IMR-90 (cell line): ENCODE data around the gene ARHGAP31. TPM values are rescaled to one million over a fixed set of nuclear protein-coding genes. Genes with fewer than 3 reads are reported as not detected.

Experiments used
- ATAC-seq: fragments of 200-7000 bp; cut with Tn5 transposase; 2 replicates; pipeline ENCODE4 v1.9.1; 2020; ENCODE audit warnings: low read depth, mild to moderate bottlenecking, moderate library complexity
- BruUV-seq: library from RNA; stranded (reverse); fragments of 400-500 nt; replicated peaks from 2 replicates; lab custom pipeline; 2021; lab: Mats Ljungman, UMichigan
- CTCF ChIA-PET: fragments of 300-600 bp; formaldehyde crosslinking; extraction: SDS; loops from one replicate; lab custom pipeline; 2021; ENCODE audit warnings: antibody characterized with exemption; lab: Yijun Ruan, JAX
- POLR2A ChIA-PET: fragments of 300-600 bp; sonication (Branson Sonifier 250); formaldehyde crosslinking; loops from one replicate; lab custom pipeline; 2022; ENCODE audit warnings: antibody characterized with exemption; ENCODE audit not compliant: unreplicated experiment; lab: Charles Lee
- DNase-seq: peaks from one replicate; pipeline ENCODE4 v3.0.0; 2013
- H2AFZ ChIP-seq: replicated peaks from 2 replicates; pipeline ENCODE3; 2013; ENCODE audit warnings: low read length, mild to moderate bottlenecking; ENCODE audit not compliant: poor library complexity
- H2AK5ac ChIP-seq: 2 replicates; pipeline ENCODE4 v1.6.1; 2013; ENCODE audit warnings: low read depth, low read length, inconsistent platforms
- H2AK9ac ChIP-seq: replicated peaks from 2 replicates; pipeline ENCODE3; 2013; ENCODE audit warnings: mild to moderate bottlenecking, low read depth, low read length, moderate library complexity; ENCODE audit not compliant: poor library complexity
- H2BK120ac ChIP-seq: 2 replicates; pipeline ENCODE4 v1.6.1; 2013; ENCODE audit warnings: low read depth, low read length, inconsistent platforms
- H2BK15ac ChIP-seq: 3 replicates; pipeline ENCODE4 v1.6.1; 2013; ENCODE audit warnings: low read depth, low read length, inconsistent platforms
- H2BK20ac ChIP-seq: 2 replicates; pipeline ENCODE4 v1.6.1; 2013; ENCODE audit warnings: low read depth, mild to moderate bottlenecking, inconsistent platforms, low read length, moderate library complexity
- H2BK5ac ChIP-seq: 2 replicates; pipeline ENCODE4 v1.6.1; 2013; ENCODE audit warnings: mild to moderate bottlenecking, low read depth, low read length, inconsistent platforms; ENCODE audit not compliant: poor library complexity, severe bottlenecking
- H3K14ac ChIP-seq: replicated peaks from 2 replicates; pipeline ENCODE4 v1.6.1; 2013; ENCODE audit warnings: low read depth, low read length, inconsistent platforms
- H3K18ac ChIP-seq: 2 replicates; pipeline ENCODE4 v1.6.1; 2013; ENCODE audit warnings: low read depth, low read length, control low read depth
- H3K23ac ChIP-seq: 2 replicates; pipeline ENCODE4 v1.6.1; 2013; ENCODE audit warnings: low read depth, low read length, inconsistent platforms
- H3K27ac ChIP-seq: 2 replicates; pipeline ENCODE4 v1.5.1; 2013; ENCODE audit warnings: mild to moderate bottlenecking, control low read depth, low read length; ENCODE audit not compliant: insufficient read depth
- H3K27me3 ChIP-seq: 2 replicates; pipeline ENCODE4 v1.6.1; 2013; ENCODE audit warnings: low read length; ENCODE audit not compliant: control insufficient read depth, insufficient read depth
- H3K36me3 ChIP-seq: 2 replicates; pipeline ENCODE4 v1.6.1; 2013; ENCODE audit warnings: low read length, mixed read lengths; ENCODE audit not compliant: control insufficient read depth, insufficient read depth
- H3K4ac ChIP-seq: 2 replicates; pipeline ENCODE4 v1.6.1; 2013; ENCODE audit warnings: low read depth, low read length, inconsistent platforms
- H3K4me1 ChIP-seq: 2 replicates; pipeline ENCODE4 v1.6.1; 2013; ENCODE audit warnings: low read length, mixed read lengths; ENCODE audit not compliant: control insufficient read depth, insufficient read depth
- H3K4me2 ChIP-seq: 2 replicates; pipeline ENCODE4 v1.6.1; 2013; ENCODE audit warnings: low read depth, mild to moderate bottlenecking, control low read depth, low read length, moderate library complexity
- H3K4me3 ChIP-seq: 2 replicates; pipeline ENCODE4 v1.5.1; 2013; ENCODE audit warnings: low read depth, mild to moderate bottlenecking, control low read depth, low read length, moderate library complexity; ENCODE audit not compliant: insufficient read depth
- H3K56ac ChIP-seq: 2 replicates; pipeline ENCODE4 v1.6.1; 2013; ENCODE audit warnings: low read length, inconsistent platforms; ENCODE audit not compliant: insufficient read depth; ENCODE audit errors: extremely low read depth
- H3K79me1 ChIP-seq, 2 experiments: 2 replicates each; pipeline ENCODE4 v1.6.1; 2013; ENCODE audit warnings: low read length in 2 of 2, inconsistent platforms in 1 of 2, low read depth in 1 of 2
- H3K9ac ChIP-seq: 2 replicates; pipeline ENCODE4 v1.6.1; 2013; ENCODE audit warnings: low read depth, low read length, control low read depth
- H3K9me1 ChIP-seq: 2 replicates; pipeline ENCODE4 v1.6.1; 2013; ENCODE audit warnings: low read length, inconsistent platforms; ENCODE audit not compliant: insufficient read depth
- H3K9me3 ChIP-seq: 2 replicates; pipeline ENCODE4 v1.6.1; 2013; ENCODE audit warnings: low read length; ENCODE audit not compliant: control insufficient read depth, insufficient read depth
- H4K20me1 ChIP-seq: 2 replicates; pipeline ENCODE4 v1.6.1; 2013; ENCODE audit warnings: low read length, inconsistent platforms; ENCODE audit not compliant: insufficient read depth
- H4K5ac ChIP-seq: 2 replicates; pipeline ENCODE4 v1.6.1; 2013; ENCODE audit warnings: mild to moderate bottlenecking, low read depth, low read length, control low read depth
- H4K8ac ChIP-seq, 2 experiments: 2 replicates each; pipeline ENCODE4 v1.6.1; 2013; ENCODE audit warnings: low read depth in 2 of 2, low read length in 2 of 2, control low read depth in 1 of 2, inconsistent platforms in 1 of 2
- H4K91ac ChIP-seq: 2 replicates; pipeline ENCODE4 v1.6.1; 2013; ENCODE audit warnings: low read depth, low read length, inconsistent platforms; ENCODE audit not compliant: insufficient read depth
- BHLHE40 ChIP-seq: fragments of 150-350 bp; IDR thresholded peaks from 2 replicates; pipeline ENCODE4 v1.6.1; 2016; ENCODE audit warnings: mild to moderate bottlenecking, low read depth, low read length
- CEBPB ChIP-seq: IDR thresholded peaks from 2 replicates; pipeline ENCODE4 v1.6.1; 2012; ENCODE audit warnings: low read depth, low read length, improper control_type of control experiment
- CHD1 ChIP-seq: IDR thresholded peaks from 2 replicates; pipeline ENCODE4 v1.6.1; 2012; ENCODE audit warnings: low read depth, low read length, improper control_type of control experiment
- FOS ChIP-seq: fragments of 150-350 bp; IDR thresholded peaks from 2 replicates; pipeline ENCODE4 v1.6.1; 2016; ENCODE audit warnings: low read depth, low read length
- POLR2A ChIP-seq: IDR thresholded peaks from 2 replicates; pipeline ENCODE4 v1.6.1; 2012; ENCODE audit warnings: mild to moderate bottlenecking, low read depth, low read length
- RAD21 ChIP-seq: IDR thresholded peaks from 2 replicates; pipeline ENCODE4 v1.6.1; 2012; ENCODE audit warnings: low read length, improper control_type of control experiment
- RFX5 ChIP-seq: IDR thresholded peaks from 2 replicates; pipeline ENCODE4 v1.8.0; 2012; ENCODE audit warnings: low read depth, mild to moderate bottlenecking, low read length, moderate library complexity
- SMC3 ChIP-seq: fragments of 150-350 bp; IDR thresholded peaks from 2 replicates; pipeline ENCODE4 v1.6.1; 2016; ENCODE audit warnings: low read depth, mild to moderate bottlenecking, antibody characterized with exemption, low read length, moderate library complexity
- WGBS, 2 experiments: methylation state at CpG; one replicate each; pipeline versions ENCODE4 v1.1.5 to v1.1.7; 2013; ENCODE audit warnings: missing lambda C conversion rate in 2 of 2; ENCODE audit not compliant: insufficient read length in 1 of 2; ENCODE audit errors: extremely low coverage in 2 of 2; 5-methylcytosine and 5-hydroxymethylcytosine counted together
- dilution Hi-C: fragments of 300-500 bp; cut with HindIII; formaldehyde crosslinking; loops from one replicate; pipeline ENCODE4 v1.14.3; 2018; ENCODE audit warnings: low sequenced_read_pairs; ENCODE audit not compliant: unreplicated experiment
- in situ Hi-C: fragments of 300-500 bp; cut with MboI; formaldehyde crosslinking; loops from 3 replicates; pipeline ENCODE4 v1.14.3; 2019; ENCODE audit warnings: low sequenced_read_pairs, inconsistent platforms, mixed read lengths
- intact Hi-C: fragments of 100-400 bp; cut with micrococcal nuclease; formaldehyde crosslinking; loops from 2 replicates; pipeline ENCODE4 v1.10.0; 2022
- polyA plus RNA-seq, 3 experiments: library from polyadenylated mRNA; depleted of rRNA; stranded (reverse); fragments of >200 nt; gene quantifications; 2 replicates each; pipeline ENCODE4 v1.2.3, GENCODE V29; 2012; ENCODE audit warnings: low replicate concordance in 1 of 3
- total RNA-seq: library from RNA; depleted of rRNA; stranded (reverse); fragments of >200 nt; gene quantifications from 2 replicates; pipeline ENCODE4 v1.2.3, GENCODE V29; 2012

The ARHGAP31 gene
- total and polyA plus RNA-seq, 2 of the 4 experiments (the other 2 are of a cell fraction), result 6.6 to 7.7 TPM

GRCh38 chr3:119382134-119382533, 88.0 kb downstream of the ARHGAP31 start:
- ATAC-seq, result no peak
- Histone ChIP-seq H3K9ac (no peak overlapping the region), H3K9me3 (no peaks in the 10 kb centered on the region), H2BK120ac (no peak overlapping the region), H2AFZ (no peak overlapping the region), H2BK15ac (no peak overlapping the region), H3K23ac (no peak overlapping the region), H2AK9ac (no peak overlapping the region), H3K4ac (no peak overlapping the region), H3K79me1 (no peaks in the 10 kb centered on the region), H4K8ac (no peak overlapping the region), H4K91ac (no peak overlapping the region), H3K56ac (no peak overlapping the region), H3K18ac (no peak overlapping the region), H2BK5ac (no peak overlapping the region), H3K4me1 (no peaks in the 10 kb centered on the region), H3K27me3 (no peaks in the 10 kb centered on the region), H3K4me2 (no peak overlapping the region), H2AK5ac (no peak overlapping the region), H3K36me3 (peaks cover 19% of the 10 kb centered on the region), H3K14ac (no peak overlapping the region), H4K5ac (no peak overlapping the region), H4K20me1 (no peaks in the 10 kb centered on the region), H2BK20ac (no peak overlapping the region), H3K4me3 (no peak overlapping the region), H3K9me1 (0 out of 2 replicates have a peak, but pooled peaks cover 3% of the 10 kb centered on the region), H3K27ac (no peak overlapping the region)
- CTCF ChIA-PET, result no interaction called here
- no TSS peak for BruUV-seq
- WGBS, 2 experiments, result 93% methylated on average over 3 of the region's 7 CpGs; no CpG with 5 or more reads in 1 of the 2 experiments
- in situ Hi-C loops (no loop called here), dilution Hi-C loops (no loop called here), intact Hi-C loops (no loop called here)
- TF ChIP-seq POLR2A (no peak), CEBPB (no peak), RAD21 (no peak), CHD1 (no peak), FOS (no peak), BHLHE40 (no peak), SMC3 (no peak), RFX5 (no peak)
- POLR2A ChIA-PET, result no interaction called here
- no peak for DNase-seq
